GM10266 (cell line): ENCODE measurements around the gene EVC2.

Experiments used
- DNase-seq: peaks from one replicate; pipeline ENCODE4 v3.0.0; 2012; ENCODE audit errors: extremely low spot score
- TF ChIP-seq, protein P1 (sequence below): IDR thresholded peaks from 2 replicates; pipeline ENCODE4 v1.5.1; 2012; ENCODE audit warnings: mild to moderate bottlenecking, low read depth; ENCODE audit not compliant: control insufficient read depth, insufficient read depth; ENCODE audit errors: missing control alignments

EVC2 gene

DNA sequence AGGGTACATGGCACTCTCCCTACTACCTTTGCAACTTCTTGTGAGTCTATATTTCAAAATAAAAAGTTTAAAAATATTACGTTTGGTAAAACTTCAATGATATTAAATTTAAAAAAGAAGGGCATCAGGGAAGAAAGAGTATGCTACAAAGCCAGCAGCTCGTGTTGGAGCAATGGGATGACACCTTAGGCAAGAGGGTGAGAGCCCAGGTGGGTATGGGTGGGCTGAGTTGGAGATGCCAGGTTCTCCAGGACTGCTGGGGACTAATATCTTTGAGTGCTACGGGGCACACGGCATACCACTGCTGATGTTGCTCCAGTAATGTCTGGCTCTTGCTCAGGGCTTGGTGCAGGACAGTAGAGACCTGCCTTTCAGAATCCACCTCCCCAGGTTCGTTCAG is 132.4 kb downstream of the EVC2 start:
- TF ChIP-seq, protein P1, sequence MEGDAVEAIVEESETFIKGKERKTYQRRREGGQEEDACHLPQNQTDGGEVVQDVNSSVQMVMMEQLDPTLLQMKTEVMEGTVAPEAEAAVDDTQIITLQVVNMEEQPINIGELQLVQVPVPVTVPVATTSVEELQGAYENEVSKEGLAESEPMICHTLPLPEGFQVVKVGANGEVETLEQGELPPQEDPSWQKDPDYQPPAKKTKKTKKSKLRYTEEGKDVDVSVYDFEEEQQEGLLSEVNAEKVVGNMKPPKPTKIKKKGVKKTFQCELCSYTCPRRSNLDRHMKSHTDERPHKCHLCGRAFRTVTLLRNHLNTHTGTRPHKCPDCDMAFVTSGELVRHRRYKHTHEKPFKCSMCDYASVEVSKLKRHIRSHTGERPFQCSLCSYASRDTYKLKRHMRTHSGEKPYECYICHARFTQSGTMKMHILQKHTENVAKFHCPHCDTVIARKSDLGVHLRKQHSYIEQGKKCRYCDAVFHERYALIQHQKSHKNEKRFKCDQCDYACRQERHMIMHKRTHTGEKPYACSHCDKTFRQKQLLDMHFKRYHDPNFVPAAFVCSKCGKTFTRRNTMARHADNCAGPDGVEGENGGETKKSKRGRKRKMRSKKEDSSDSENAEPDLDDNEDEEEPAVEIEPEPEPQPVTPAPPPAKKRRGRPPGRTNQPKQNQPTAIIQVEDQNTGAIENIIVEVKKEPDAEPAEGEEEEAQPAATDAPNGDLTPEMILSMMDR: no peak
- DNase-seq: no peak

DNA sequence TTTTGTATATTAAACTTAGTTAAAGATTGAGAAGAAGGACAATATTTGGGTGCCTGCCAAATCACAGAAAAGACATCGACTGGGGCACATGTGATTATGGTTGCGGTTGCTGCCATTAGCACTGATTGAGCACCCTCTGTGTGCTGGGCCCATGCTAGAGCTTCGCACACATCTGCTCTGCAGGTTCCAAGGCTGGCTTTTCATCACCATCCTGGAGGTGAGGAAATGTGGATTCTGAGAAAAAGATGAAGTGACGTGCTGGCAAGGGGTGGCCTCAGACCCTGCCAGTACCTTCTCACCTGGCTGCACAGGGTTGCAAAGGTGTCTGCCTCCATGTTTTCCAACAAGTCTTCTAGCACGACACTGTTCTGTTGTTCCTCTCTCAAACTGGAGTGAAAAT is 134.0 kb downstream of the EVC2 start:
- TF ChIP-seq, protein P1: no peak
- DNase-seq: no peak

DNA sequence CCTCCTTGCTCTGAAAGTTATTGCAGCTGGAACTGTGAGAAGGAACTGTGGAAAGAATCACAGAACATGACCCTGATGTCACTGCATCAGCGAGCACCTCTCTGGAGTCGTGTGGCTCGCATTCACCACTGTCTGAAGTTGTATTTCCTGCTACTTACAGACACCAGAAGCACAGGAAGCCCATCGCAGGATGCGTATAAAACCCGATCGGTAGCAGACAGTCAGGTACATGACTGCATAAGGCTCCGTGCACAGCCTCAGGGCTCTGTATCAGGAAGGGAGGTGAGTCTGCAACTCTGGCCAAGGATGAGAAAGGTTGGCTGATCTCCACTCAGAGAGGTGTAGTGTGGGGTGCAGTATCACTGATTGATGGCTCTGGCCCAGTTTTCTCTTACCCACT is 134.4 kb downstream of the EVC2 start:
- TF ChIP-seq, protein P1: no peak

DNA sequence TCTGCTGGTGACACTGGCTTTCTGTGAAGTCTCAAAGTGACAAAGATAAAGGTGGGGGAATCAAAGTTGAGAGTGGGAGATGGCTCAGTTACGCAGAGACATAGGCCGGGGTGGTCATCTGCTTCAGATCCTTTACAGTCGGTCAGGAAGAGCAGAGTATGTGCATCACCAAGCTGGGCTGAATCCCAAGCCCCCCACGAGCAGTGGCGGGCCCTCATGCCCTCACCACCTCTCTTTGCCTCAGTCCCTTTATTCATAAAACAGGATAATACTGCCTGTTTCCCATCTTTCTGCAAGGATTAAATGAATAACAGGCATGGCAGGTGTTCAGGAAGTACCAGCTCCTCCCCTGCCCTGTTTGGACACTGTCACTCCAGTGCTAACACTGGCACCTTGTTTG is 135.6 kb downstream of the EVC2 start:
- TF ChIP-seq, protein P1: no peak

More for the DNA sequence above, 134.4 kb downstream of the EVC2 start:
- no peak for DNase-seq

DNA sequence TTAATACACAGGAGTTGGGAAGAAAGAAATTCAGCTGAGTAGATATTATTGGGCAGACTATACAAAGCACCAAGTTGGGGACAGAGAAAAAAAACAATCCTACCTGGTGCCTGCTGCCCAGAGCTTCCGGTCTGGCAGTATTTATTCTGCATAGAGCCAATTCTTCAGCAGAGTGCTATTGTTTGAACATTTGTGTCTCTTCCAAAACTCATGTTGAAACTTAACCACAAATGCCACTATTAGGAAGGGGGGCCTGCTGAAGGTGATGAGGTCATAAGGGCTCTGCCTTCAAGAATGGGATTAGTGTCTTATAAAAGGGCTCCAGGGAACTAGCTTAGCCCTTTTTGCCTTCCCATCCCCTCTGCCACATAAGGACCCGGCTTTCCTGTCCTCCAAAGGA is 136.2 kb downstream of the EVC2 start:
- DNase-seq: no peak
- TF ChIP-seq, protein P1: no peak

More for the DNA sequence above, 135.6 kb downstream of the EVC2 start:
- DNase-seq: no peak

DNA sequence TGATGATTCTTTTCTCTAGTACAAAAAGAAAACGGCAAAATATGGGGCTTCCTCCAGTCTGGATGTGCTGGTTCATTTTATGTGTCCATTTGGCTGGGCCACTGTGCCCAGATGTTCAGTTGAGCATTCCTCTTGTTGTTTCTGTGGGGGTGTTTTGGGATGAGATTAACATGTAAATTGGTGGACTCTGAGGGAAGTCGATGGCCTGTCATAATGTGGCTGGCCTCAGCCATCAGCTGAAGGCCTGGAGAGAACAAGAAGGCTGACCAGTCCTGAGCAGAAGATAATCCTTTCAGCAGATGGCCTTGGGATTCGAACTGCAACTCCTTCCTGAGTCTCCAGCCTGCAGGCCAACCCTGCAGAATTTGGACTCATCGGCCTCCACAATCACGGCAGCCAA is 136.7 kb downstream of the EVC2 start:
- DNase-seq: no peak
- TF ChIP-seq, protein P1: no peak

DNA sequence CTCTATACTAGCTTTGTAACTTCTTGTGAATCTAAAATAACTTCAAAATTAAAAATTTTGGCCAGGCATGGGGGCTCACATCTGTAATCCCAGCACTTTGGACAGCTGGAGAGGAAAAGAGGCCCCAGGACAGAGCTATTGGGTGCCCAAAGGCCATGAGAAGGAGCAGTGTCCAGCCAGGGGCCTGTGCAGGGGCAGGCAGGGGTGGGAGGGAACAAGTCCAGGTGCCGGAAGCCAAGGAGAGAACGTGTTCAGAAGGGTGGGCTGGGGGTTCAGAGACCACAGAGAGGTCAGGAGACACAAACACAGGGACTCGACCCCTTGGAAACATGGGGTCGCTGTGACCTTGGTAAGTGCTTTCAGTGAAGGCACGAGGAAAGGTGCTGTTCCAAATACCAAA is 138.9 kb downstream of the EVC2 start:
- TF ChIP-seq, protein P1: no peak
- no peak for DNase-seq
